Measurements from ENCODE around the gene HEBP2. TPM values are rescaled to one million over a fixed set of nuclear protein-coding genes. Genes with fewer than 3 reads are reported as not detected.

The HEBP2 gene
- polyA plus RNA-seq, 2 of the 4 experiments (the other 2 are of a cell fraction) = 18.0 to 22.1 TPM

DNA sequence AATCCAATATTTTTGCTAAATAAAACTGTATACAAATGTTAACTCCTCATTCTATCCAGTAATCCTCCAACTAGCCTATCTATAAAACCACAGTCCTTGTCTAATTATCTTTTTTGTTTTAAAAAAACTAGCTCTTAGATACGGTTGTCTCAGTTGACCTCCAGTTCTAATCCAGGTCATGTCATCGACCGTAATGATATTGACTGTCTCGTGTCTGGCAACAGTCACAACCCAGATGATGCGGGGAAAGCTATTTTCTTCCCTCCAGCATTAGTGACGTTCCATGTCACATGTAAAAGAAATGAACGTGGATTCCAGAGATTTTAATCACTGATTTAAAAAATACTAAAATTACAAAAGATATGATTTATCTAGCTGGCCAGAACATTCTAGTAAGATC, 35.5 kb downstream of the HEBP2 start:
- Histone ChIP-seq H3K27ac (no peak overlapping the region), H3K9me3 (no peaks in the 10 kb centered on the region), H3K4me1 (no peaks in the 10 kb centered on the region), H3K4me2 (no peak overlapping the region), H3K4me3 (no peak overlapping the region)
- TF ChIP-seq EHMT2 (IDR thresholded peaks at IDR 0.05; ENCODE audit: low read depth) (no peak), JUN (IDR thresholded peaks at IDR 0.05) (no peak), ZNF302 (CRISPR knock-in tag; IDR thresholded peaks at IDR 0.05) (no peak), HOXB13 (CRISPR knock-in tag; IDR thresholded peaks at IDR 0.05; ENCODE audit: low read depth) (no peak), CBX8 (IDR thresholded peaks at IDR 0.05) (no peak), HOXA7 (CRISPR knock-in tag; IDR thresholded peaks at IDR 0.05) (no peak), ZSCAN20 (CRISPR knock-in tag; IDR thresholded peaks at IDR 0.05) (no peak), MAZ (IDR thresholded peaks at IDR 0.05; ENCODE audit: borderline replicate concordance, low read depth, low read length) (no peak), EHF (CRISPR knock-in tag; IDR thresholded peaks at IDR 0.05) (no peak), HEYL (CRISPR knock-in tag; IDR thresholded peaks at IDR 0.05) (no peak), RAD21 (conservative IDR thresholded peaks at IDR 0.05 in 1 of 2, IDR thresholded peaks at IDR 0.05 in 1 of 2) (no peak), JUNB (IDR thresholded peaks at IDR 0.05) (no peak), MYC (IDR thresholded peaks at IDR 0.05; ENCODE audit: borderline replicate concordance, low read length) (no peak), RNF2 (IDR thresholded peaks at IDR 0.05; ENCODE audit: borderline replicate concordance, low read depth) (no peak), SREBF2 (IDR thresholded peaks at IDR 0.05) (no peak), BHLHE40 (IDR thresholded peaks at IDR 0.05; ENCODE audit: low read depth, low read length) (no peak), FOSL2 (IDR thresholded peaks at IDR 0.05) (no peak), FOSL2 (CRISPR knock-in tag; IDR thresholded peaks at IDR 0.05) (no peak)
- TF ChIP-seq, protein P1, sequence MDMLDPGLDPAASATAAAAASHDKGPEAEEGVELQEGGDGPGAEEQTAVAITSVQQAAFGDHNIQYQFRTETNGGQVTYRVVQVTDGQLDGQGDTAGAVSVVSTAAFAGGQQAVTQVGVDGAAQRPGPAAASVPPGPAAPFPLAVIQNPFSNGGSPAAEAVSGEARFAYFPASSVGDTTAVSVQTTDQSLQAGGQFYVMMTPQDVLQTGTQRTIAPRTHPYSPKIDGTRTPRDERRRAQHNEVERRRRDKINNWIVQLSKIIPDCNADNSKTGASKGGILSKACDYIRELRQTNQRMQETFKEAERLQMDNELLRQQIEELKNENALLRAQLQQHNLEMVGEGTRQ (IDR thresholded peaks at IDR 0.05) = no peak
- TF ChIP-seq, protein P2, sequence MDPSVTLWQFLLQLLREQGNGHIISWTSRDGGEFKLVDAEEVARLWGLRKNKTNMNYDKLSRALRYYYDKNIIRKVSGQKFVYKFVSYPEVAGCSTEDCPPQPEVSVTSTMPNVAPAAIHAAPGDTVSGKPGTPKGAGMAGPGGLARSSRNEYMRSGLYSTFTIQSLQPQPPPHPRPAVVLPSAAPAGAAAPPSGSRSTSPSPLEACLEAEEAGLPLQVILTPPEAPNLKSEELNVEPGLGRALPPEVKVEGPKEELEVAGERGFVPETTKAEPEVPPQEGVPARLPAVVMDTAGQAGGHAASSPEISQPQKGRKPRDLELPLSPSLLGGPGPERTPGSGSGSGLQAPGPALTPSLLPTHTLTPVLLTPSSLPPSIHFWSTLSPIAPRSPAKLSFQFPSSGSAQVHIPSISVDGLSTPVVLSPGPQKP (IDR thresholded peaks at IDR 0.05; ENCODE audit: low read depth, low read length) = no peak
- TF ChIP-seq, protein P3, sequence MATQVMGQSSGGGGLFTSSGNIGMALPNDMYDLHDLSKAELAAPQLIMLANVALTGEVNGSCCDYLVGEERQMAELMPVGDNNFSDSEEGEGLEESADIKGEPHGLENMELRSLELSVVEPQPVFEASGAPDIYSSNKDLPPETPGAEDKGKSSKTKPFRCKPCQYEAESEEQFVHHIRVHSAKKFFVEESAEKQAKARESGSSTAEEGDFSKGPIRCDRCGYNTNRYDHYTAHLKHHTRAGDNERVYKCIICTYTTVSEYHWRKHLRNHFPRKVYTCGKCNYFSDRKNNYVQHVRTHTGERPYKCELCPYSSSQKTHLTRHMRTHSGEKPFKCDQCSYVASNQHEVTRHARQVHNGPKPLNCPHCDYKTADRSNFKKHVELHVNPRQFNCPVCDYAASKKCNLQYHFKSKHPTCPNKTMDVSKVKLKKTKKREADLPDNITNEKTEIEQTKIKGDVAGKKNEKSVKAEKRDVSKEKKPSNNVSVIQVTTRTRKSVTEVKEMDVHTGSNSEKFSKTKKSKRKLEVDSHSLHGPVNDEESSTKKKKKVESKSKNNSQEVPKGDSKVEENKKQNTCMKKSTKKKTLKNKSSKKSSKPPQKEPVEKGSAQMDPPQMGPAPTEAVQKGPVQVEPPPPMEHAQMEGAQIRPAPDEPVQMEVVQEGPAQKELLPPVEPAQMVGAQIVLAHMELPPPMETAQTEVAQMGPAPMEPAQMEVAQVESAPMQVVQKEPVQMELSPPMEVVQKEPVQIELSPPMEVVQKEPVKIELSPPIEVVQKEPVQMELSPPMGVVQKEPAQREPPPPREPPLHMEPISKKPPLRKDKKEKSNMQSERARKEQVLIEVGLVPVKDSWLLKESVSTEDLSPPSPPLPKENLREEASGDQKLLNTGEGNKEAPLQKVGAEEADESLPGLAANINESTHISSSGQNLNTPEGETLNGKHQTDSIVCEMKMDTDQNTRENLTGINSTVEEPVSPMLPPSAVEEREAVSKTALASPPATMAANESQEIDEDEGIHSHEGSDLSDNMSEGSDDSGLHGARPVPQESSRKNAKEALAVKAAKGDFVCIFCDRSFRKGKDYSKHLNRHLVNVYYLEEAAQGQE (IDR thresholded peaks at IDR 0.05) = no peak
- 92% methylated on average over 7 of the region's 7 CpGs for WGBS (ENCODE audit: missing lambda C conversion rate)
- CTCF ChIA-PET = interaction anchor here (1.1 kb wide), 1 partner anchor 11 kb away, joined by 3 read pairs; no protein-coding TSS in a partner anchor
- DNase-seq (ENCODE audit: low read depth in 1 of 2, low spot score in 1 of 2) (no peak), ATAC-seq (no peak), FAIRE-seq (no peak)
- POLR2A ChIA-PET = no interaction called here

DNA sequence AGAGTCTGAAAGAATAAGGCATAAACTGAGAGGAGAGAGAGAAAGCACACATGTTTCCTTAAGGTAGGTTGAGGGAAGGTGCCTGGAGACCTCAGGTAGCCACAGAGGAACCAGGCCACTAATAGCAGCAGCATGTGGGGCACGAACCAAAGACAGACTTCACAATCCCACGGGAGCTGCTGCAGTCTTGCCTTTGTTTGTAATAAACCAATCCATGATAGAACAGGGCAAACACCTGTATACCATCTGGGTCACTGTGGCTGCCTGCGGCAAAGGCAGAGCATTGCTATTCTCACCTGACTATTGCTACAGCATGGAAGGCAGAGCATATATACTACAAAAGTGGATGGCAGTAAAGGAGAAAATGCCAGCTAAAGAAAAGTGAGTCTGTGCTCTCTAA, 36.3 kb downstream of the HEBP2 start:
- ATAC-seq = no peak
- no peak for FAIRE-seq
- TF ChIP-seq ESRRA (IDR thresholded peaks at IDR 0.05; ENCODE audit: borderline replicate concordance, low read length) (no peak), CHD4 (IDR thresholded peaks at IDR 0.05; ENCODE audit: borderline replicate concordance) (no peak), MAZ (IDR thresholded peaks at IDR 0.05; ENCODE audit: borderline replicate concordance, low read depth, low read length) (no peak), NPAS2 (CRISPR knock-in tag; IDR thresholded peaks at IDR 0.05; ENCODE audit: borderline replicate concordance) (no peak), POLR2AphosphoS2 (conservative IDR thresholded peaks at IDR 0.05; ENCODE audit: low read length) (no peak), BHLHE40 (IDR thresholded peaks at IDR 0.05; ENCODE audit: low read depth, low read length) (no peak), ZNF302 (CRISPR knock-in tag; IDR thresholded peaks at IDR 0.05) (no peak), TFCP2L1 (CRISPR knock-in tag; IDR thresholded peaks at IDR 0.05) (no peak), CBX8 (IDR thresholded peaks at IDR 0.05) (no peak), HOXA7 (CRISPR knock-in tag; IDR thresholded peaks at IDR 0.05) (no peak)
- TF ChIP-seq, protein P4, sequence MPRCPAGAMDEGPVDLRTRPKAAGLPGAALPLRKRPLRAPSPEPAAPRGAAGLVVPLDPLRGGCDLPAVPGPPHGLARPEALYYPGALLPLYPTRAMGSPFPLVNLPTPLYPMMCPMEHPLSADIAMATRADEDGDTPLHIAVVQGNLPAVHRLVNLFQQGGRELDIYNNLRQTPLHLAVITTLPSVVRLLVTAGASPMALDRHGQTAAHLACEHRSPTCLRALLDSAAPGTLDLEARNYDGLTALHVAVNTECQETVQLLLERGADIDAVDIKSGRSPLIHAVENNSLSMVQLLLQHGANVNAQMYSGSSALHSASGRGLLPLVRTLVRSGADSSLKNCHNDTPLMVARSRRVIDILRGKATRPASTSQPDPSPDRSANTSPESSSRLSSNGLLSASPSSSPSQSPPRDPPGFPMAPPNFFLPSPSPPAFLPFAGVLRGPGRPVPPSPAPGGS (IDR thresholded peaks at IDR 0.05) = no peak
- TF ChIP-seq, protein P5, sequence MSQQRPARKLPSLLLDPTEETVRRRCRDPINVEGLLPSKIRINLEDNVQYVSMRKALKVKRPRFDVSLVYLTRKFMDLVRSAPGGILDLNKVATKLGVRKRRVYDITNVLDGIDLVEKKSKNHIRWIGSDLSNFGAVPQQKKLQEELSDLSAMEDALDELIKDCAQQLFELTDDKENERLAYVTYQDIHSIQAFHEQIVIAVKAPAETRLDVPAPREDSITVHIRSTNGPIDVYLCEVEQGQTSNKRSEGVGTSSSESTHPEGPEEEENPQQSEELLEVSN (IDR thresholded peaks at IDR 0.05; ENCODE audit: borderline replicate concordance, low read depth) = no peak
- TF ChIP-seq, protein P6, sequence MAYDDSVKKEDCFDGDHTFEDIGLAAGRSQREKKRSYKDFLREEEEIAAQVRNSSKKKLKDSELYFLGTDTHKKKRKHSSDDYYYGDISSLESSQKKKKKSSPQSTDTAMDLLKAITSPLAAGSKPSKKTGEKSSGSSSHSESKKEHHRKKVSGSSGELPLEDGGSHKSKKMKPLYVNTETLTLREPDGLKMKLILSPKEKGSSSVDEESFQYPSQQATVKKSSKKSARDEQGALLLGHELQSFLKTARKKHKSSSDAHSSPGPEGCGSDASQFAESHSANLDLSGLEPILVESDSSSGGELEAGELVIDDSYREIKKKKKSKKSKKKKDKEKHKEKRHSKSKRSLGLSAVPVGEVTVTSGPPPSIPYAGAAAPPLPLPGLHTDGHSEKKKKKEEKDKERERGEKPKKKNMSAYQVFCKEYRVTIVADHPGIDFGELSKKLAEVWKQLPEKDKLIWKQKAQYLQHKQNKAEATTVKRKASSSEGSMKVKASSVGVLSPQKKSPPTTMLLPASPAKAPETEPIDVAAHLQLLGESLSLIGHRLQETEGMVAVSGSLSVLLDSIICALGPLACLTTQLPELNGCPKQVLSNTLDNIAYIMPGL (CRISPR knock-in tag; IDR thresholded peaks at IDR 0.05; ENCODE audit: borderline replicate concordance) = no peak

More for the DNA sequence above, 36.3 kb downstream of the HEBP2 start:
- Histone ChIP-seq H3K4me2 (no peak overlapping the region), H3K4me1 (no peaks in the 10 kb centered on the region), H3K27ac (no peak overlapping the region), H3K9me3 (no peaks in the 10 kb centered on the region), H3K4me3 (no peak overlapping the region)
- 83% methylated on average over 2 of the region's 3 CpGs for WGBS (ENCODE audit: missing lambda C conversion rate)
- ChIA-PET CTCF (no interaction called here), POLR2A (no interaction called here)
- DNase-seq (ENCODE audit: low read depth in 1 of 2, low spot score in 1 of 2) = no peak
